GM12878 (cell line): Measurements from ENCODE around the gene SFSWAP.

Experiments used
- CHD2 ChIP-seq: IDR thresholded peaks from 2 replicates; pipeline ENCODE4 v1.6.1; 2011; ENCODE audit warnings: low read depth, low read length, improper control_type of control experiment, borderline replicate concordance
- CTCF ChIP-seq, 3 experiments: IDR thresholded peaks in 2 of 3; conservative IDR thresholded peaks in 1 of 3; 2 replicates each; pipeline ENCODE4 v1.5.1; 2011; ENCODE audit warnings: low read depth in 3 of 3, low read length in 3 of 3, mild to moderate bottlenecking in 3 of 3, control low read depth in 2 of 3, moderate library complexity in 2 of 3, inconsistent platforms in 1 of 3, mixed read lengths in 1 of 3; ENCODE audit not compliant: control insufficient read depth in 2 of 3, insufficient read depth in 1 of 3; ENCODE audit errors: extremely low read depth in 1 of 3
- EGR1 ChIP-seq, 2 experiments: IDR thresholded peaks; 1 replicate in 1 of 2; 2 replicates in 1 of 2; pipeline ENCODE4 v1.6.1; 2011 to 2012; ENCODE audit warnings: low read depth in 2 of 2, low read length in 2 of 2, borderline replicate concordance in 1 of 2, mild to moderate bottlenecking in 1 of 2, moderate library complexity in 1 of 2
- EP300 ChIP-seq, 2 experiments: fragments of 150-350 bp in 1 of 2; IDR thresholded peaks; 2 replicates each; pipeline ENCODE4 v1.6.1; 2011 to 2012; ENCODE audit warnings: low read depth in 2 of 2, low read length in 2 of 2, borderline replicate concordance in 1 of 2, improper control_type of control experiment in 1 of 2, inconsistent platforms in 1 of 2; ENCODE audit not compliant: control insufficient read depth in 1 of 2
- HCFC1 ChIP-seq: fragments of 150-350 bp; IDR thresholded peaks from 2 replicates; pipeline ENCODE4 v1.6.1; 2014; ENCODE audit warnings: low read length
- POLR2A ChIP-seq: IDR thresholded peaks from 2 replicates; pipeline ENCODE4 v1.6.1; 2011; ENCODE audit warnings: low read depth, mild to moderate bottlenecking, low read length
- POLR2AphosphoS5 ChIP-seq: IDR thresholded peaks from 2 replicates; pipeline ENCODE4 v1.6.1; 2011; ENCODE audit warnings: mild to moderate bottlenecking, low read length, inconsistent platforms
- PRDM15 ChIP-seq: fragments of 450-650 bp; formaldehyde crosslinking; IDR thresholded peaks from 2 replicates; pipeline ENCODE4 v1.4.0; 2020; ENCODE audit warnings: mild to moderate bottlenecking, moderate library complexity

DNA sequence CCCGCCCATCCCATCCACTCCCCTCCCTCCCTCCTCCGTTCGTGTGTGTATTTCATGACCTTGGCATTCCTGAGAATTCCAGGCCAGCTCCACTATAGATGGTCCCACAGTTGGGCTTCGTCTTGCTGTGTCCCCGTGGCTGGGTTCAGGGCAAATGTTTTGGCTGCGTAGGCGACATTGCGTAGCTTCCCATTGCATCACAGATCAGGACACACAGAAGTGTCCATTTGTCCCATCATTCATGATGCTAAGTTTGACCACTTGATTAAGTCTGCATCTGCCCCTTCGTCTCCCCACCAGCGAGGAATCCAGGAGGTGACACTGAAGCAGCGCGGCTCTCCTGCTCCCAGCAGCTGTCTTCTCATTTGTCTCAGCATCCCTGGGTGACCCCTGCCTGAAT is 78.7 kb downstream of the SFSWAP start:
- TF ChIP-seq CHD2 (no peak), HCFC1 (no peak), PRDM15 (CRISPR knock-in tag) (no peak), EP300 (IDR thresholded peaks at IDR 0.05; ENCODE audit: borderline replicate concordance in 1 of 2, control insufficient read depth in 1 of 2, low read depth in 2 of 2, low read length in 2 of 2) (no peak), POLR2A (no peak), CTCF (IDR thresholded peaks at IDR 0.05 in 2 of 3, conservative IDR thresholded peaks at IDR 0.05 in 1 of 3; ENCODE audit: control insufficient read depth in 2 of 3, extremely low read depth in 1 of 3, insufficient read depth in 1 of 3, low read depth in 3 of 3, low read length in 3 of 3) (no peak), EGR1 (IDR thresholded peaks at IDR 0.05; ENCODE audit: borderline replicate concordance in 1 of 2, low read depth in 2 of 2, low read length in 2 of 2) (no peak), POLR2AphosphoS5 (no peak)
